Sigmoid colon (tissue), 4 donors: ENCODE data around the gene TMCO5A.

Source experiments
- POLR2A ChIP-seq, 2 donors: fragments of 450-650 bp; IDR thresholded peaks; one replicate each; pipeline ENCODE4 v1.6.1; 2016; ENCODE audit warnings: antibody characterized with exemption in 2 of 2, mild to moderate bottlenecking in 2 of 2, moderate library complexity in 2 of 2
- POLR2AphosphoS5 ChIP-seq, 4 donors: sonication (generic); formaldehyde crosslinking; IDR thresholded peaks; one replicate each; pipeline ENCODE4 v1.6.1; 2017; ENCODE audit warnings: antibody characterized with exemption in 4 of 4
- TF ChIP-seq, protein P1 (sequence below), 4 experiments: fragments of 450-650 bp in 3 of 4; fragments of 200-600 bp in 1 of 4; IDR thresholded peaks; one replicate each; pipeline ENCODE4 v1.5.1; 2016 to 2019; ENCODE audit warnings: antibody characterized with exemption in 4 of 4, mild to moderate bottlenecking in 3 of 4, moderate library complexity in 2 of 4

DNA sequence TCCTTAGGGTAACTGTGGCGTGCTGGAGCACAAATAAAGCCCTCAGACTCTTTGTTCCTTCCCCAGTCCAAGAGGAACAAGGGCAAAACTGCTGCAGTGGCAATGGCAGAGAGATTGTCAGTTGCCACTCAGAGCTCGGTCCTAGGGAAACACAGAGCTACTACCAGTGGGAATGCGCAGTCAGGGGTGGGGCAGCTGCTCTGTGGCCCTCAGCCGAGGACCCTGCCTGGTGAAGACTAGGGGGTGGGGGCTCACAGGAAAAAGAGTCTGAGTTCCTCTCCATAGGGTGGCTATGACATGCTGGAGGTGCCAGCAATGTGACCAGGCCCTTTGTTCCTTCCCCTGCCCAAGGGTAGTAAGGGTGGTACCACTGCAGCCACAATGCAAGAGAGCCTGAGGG is 43.8 kb downstream of the TMCO5A start:
- TF ChIP-seq, protein P1, sequence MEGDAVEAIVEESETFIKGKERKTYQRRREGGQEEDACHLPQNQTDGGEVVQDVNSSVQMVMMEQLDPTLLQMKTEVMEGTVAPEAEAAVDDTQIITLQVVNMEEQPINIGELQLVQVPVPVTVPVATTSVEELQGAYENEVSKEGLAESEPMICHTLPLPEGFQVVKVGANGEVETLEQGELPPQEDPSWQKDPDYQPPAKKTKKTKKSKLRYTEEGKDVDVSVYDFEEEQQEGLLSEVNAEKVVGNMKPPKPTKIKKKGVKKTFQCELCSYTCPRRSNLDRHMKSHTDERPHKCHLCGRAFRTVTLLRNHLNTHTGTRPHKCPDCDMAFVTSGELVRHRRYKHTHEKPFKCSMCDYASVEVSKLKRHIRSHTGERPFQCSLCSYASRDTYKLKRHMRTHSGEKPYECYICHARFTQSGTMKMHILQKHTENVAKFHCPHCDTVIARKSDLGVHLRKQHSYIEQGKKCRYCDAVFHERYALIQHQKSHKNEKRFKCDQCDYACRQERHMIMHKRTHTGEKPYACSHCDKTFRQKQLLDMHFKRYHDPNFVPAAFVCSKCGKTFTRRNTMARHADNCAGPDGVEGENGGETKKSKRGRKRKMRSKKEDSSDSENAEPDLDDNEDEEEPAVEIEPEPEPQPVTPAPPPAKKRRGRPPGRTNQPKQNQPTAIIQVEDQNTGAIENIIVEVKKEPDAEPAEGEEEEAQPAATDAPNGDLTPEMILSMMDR (IDR thresholded peaks at IDR 0.05): no peak
- TF ChIP-seq POLR2AphosphoS5 (IDR thresholded peaks at IDR 0.05): no peak
- TF ChIP-seq POLR2A (IDR thresholded peaks at IDR 0.05): no peak
